Ishikawa (cell line): Measurements from ENCODE around the gene FAM13B.

Source experiments
- CEBPB ChIP-seq: IDR thresholded peaks from 2 replicates; pipeline ENCODE4 v1.6.1; 2012
- CREB1 ChIP-seq: IDR thresholded peaks from 2 replicates; pipeline ENCODE4 v1.6.1; 2012; ENCODE audit warnings: low read depth
- EGR1 ChIP-seq: IDR thresholded peaks from 2 replicates; pipeline ENCODE4 v1.6.1; 2012
- EP300 ChIP-seq: IDR thresholded peaks from 2 replicates; pipeline ENCODE4 v1.6.1; 2012; ENCODE audit warnings: borderline replicate concordance
- FOXM1 ChIP-seq: IDR thresholded peaks from 2 replicates; pipeline ENCODE4 v1.6.1; 2012; ENCODE audit warnings: low read depth, borderline replicate concordance
- NFIC ChIP-seq: IDR thresholded peaks from 2 replicates; pipeline ENCODE4 v1.6.1; 2012
- RAD21 ChIP-seq: IDR thresholded peaks from 2 replicates; pipeline ENCODE4 v1.6.1; 2012; ENCODE audit warnings: low read depth
- REST ChIP-seq: IDR thresholded peaks from 2 replicates; pipeline ENCODE4 v1.6.1; 2012; ENCODE audit warnings: low read depth, mild to moderate bottlenecking
- TAF1 ChIP-seq: IDR thresholded peaks from 2 replicates; pipeline ENCODE4 v1.6.1; 2012; ENCODE audit warnings: low read depth, mild to moderate bottlenecking
- TCF12 ChIP-seq: IDR thresholded peaks from 2 replicates; pipeline ENCODE4 v1.6.1; 2012; ENCODE audit warnings: low read depth
- TEAD4 ChIP-seq: IDR thresholded peaks from 2 replicates; pipeline ENCODE4 v1.6.1; 2012
- USF1 ChIP-seq: IDR thresholded peaks from 2 replicates; pipeline ENCODE4 v1.6.1; 2012
- YY1 ChIP-seq: IDR thresholded peaks from 2 replicates; pipeline ENCODE4 v1.6.1; 2012; ENCODE audit warnings: low read depth
- ZBTB7A ChIP-seq: IDR thresholded peaks from 2 replicates; pipeline ENCODE4 v1.6.1; 2012; ENCODE audit warnings: low read depth
- TF ChIP-seq, protein P1 (sequence below): IDR thresholded peaks from 2 replicates; pipeline ENCODE4 v1.6.1; 2012

FAM13B gene

DNA sequence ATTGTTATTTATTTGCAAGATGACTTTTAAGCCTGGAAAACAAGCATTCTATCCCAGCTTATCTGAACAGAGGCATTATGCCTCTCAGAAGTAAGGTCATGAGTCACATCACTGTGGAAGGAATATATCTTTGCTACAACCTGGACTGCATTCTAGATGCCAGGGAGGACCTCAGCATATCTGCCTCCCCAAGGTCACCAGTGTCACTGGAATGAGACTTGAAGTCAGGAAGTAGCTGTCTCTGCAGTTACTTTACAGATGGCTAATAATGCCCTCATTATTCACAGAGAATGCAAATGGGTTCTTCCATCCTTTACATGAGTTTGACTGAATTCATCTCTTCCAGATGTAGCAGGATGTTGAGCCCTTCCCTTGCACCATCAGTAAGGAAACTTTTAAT lies 4.4 kb upstream of the FAM13B start:
- no peak for TF ChIP-seq REST
- TF ChIP-seq, protein P1, sequence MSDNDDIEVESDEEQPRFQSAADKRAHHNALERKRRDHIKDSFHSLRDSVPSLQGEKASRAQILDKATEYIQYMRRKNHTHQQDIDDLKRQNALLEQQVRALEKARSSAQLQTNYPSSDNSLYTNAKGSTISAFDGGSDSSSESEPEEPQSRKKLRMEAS: no peak
- no peak for TF ChIP-seq TAF1
- no peak for TF ChIP-seq CREB1
- TF ChIP-seq NFIC: no peak
- TF ChIP-seq EP300: no peak
- no peak for TF ChIP-seq USF1
- no peak for TF ChIP-seq TEAD4
- TF ChIP-seq ZBTB7A: no peak
- TF ChIP-seq TCF12: no peak
- no peak for TF ChIP-seq RAD21
- no peak for TF ChIP-seq CEBPB
- TF ChIP-seq YY1: no peak
- TF ChIP-seq FOXM1: no peak
- TF ChIP-seq EGR1: no peak

GRCh38 chr5:138035605-138036537 lies 3.0 kb upstream of the FAM13B start:
- TF ChIP-seq RAD21 (peak; percentile 77), CEBPB (no peak)

DNA sequence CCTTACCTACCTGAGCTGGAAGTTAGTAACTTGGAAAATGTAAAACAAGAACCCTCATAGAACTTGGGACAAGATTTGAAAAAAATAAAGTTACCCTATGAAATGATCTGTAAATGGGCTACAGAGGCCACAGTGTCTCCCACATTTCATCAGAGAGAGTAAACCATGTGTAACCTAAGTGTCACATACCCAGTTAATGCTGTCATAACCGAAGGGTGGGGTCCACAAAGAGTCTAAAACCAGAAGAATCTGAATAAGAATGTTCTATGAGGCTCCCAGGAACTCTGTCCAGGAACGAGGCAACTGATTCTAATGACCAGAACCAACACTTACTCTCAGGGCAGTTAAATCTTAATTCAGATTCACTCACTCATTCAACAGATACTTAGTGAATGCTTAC lies 1.0 kb upstream of the FAM13B start:
- no peak for TF ChIP-seq EP300

DNA sequence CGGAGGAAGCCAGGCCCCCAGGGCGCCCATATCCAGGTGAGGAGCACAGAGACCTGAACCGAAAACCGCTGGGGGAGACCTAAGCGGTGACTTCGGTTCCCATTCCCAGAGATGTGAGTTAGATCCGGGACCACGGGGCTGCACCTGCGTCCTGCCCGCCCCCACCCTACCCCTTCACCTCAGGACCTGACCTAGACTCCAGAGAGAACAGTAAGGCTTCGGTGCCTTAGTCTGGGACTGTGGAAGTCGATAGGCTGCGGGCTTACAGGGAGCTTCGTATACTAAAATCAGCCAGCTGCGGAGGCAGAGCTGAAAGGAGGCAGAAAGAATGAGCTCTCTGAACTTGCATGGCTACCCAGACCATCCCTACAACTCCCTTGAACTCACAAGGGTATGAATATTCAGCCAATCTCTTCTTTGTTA lies 518 bp upstream of the FAM13B start:
- TF ChIP-seq, protein P1: no peak
- TF ChIP-seq FOXM1: 0 out of 2 replicates have a peak, but pooled peaks have one; percentile 6
- no peak for TF ChIP-seq TAF1
- TF ChIP-seq YY1: no peak
- no peak for TF ChIP-seq EP300
- no peak for TF ChIP-seq NFIC
- TF ChIP-seq TEAD4: no peak
- 0 out of 2 replicates have a peak, but pooled peaks have one; percentile 6 for TF ChIP-seq EGR1
- TF ChIP-seq USF1: no peak
- no peak for TF ChIP-seq TCF12
- TF ChIP-seq CEBPB: no peak
- TF ChIP-seq REST: no peak
- no peak for TF ChIP-seq CREB1

- TF ChIP-seq NFIC (0 out of 2 replicates have a peak, but pooled peaks have one; percentile 21), CREB1 (no peak), RAD21 (no peak), EP300 (no peak), EGR1 (no peak), TAF1 (no peak), TCF12 (0 out of 2 replicates have a peak, but pooled peaks have one; percentile 11), TEAD4 (no peak), FOXM1 (no peak), YY1 (no peak), REST (no peak), ZBTB7A (no peak), USF1 (peak; percentile 87), CEBPB (no peak)
- TF ChIP-seq, protein P1: peak; percentile 61; the same call in 1 of the 2 replicates
Observed at GRCh38 chr5:138032028-138032571, 779 bp downstream of the FAM13B start.
